HG02885 (cell line): ENCODE data around the gene TM2D3.
"Not testable (repeated sequence)": the region's sequence is repeated elsewhere in the genome, so short reads cannot be mapped to it uniquely, and the experiment has no call there.

Experiments used
- ATAC-seq: cut with Tn5 transposase; IDR thresholded peaks from one replicate; pipeline ENCODE4 v1.9.1; 2021; ENCODE audit warnings: mild to moderate bottlenecking; ENCODE audit not compliant: unreplicated experiment, poor library complexity

The TM2D3 gene

DNA sequence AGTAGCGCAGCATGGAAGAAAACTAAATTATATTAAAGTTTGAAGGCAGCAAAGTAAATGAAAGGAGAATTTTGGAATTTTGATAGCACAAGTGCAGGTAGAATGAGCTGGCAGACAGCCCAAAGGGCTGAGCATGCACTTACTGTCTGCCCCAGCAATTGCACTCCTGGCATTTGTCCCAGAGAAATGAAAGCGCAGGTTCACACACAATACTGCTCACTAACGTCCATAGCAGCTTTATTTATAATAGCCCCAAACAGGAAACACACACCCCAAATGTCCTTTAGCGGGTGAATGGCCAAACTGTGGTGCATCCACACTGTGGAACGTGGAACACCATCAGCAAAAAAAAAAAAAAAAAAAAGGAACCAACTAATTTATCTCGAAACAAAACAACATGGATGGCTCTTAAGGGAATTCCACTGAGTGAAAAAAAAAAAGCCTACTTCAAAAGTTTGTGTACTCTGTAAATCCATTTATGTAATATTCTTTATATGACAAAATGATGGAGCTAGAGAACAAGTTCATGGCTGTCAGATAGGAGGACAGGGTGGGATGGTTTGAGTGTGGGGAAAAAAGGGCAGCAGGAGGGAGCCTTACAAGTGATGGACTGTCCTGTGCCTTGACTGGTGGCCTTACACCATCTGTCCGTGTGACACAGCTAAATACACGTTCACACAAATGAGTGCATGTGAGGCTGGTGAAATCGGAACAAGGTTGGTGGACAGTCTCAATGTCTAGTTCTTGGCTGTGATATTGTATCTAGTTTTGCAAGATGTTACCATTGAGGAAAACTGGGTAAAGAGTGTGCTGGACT is 6.0 kb upstream of the TM2D3 start:
- ATAC-seq, result no peak

DNA sequence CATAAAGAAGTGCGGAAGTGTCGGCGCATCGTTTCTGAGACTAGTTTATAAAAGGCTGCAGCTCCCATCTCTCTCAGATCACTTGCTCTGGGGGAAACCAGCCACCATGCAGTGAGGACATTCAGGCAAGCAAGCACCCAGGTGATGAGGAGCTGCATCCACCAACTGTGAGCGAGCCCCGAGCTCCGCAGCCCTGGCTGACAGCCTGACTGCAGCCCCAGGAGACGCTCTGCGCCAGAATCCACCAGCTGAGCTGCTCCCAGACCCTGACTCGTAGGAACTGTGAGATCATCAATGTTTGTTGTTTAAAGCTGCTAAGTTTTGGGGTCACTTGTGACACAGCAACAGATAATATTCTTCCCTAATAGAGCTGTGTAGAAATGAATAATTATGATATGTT is 5.0 kb upstream of the TM2D3 start:
- ATAC-seq, result no peak

DNA sequence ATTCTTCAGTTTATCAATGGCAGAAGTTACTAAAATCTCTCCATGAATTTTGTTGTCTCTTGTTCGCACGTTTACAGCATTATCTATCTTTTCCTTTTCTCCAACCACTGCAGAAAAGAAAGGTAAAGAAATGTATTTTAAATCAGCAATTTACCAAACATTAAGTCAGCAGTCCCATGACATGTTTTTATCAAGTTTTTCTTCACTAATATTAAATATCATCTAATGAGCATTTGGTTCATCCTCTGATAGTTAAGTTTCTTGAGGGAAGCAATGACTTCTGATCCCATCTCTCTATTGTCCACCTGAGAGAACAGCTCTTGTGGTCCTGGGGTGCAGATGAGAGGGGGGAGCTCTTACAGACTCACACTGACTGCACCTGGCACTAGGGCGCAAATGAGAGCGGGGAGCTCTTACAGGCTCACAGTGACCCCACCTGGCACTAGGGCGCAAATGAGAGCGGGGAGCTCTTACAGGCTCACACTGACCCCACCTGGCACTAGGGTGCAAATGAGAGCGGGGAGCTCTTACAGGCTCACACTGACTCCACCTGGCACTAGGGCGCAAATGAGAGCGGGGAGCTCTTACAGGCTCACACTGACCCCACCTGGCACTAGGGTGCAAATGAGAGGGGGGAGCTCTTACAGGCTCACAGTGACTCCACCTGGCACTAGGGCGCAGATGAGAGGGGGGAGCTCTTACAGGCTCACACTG is 2.6 kb upstream of the TM2D3 start:
- not testable (repeated sequence) for ATAC-seq

DNA sequence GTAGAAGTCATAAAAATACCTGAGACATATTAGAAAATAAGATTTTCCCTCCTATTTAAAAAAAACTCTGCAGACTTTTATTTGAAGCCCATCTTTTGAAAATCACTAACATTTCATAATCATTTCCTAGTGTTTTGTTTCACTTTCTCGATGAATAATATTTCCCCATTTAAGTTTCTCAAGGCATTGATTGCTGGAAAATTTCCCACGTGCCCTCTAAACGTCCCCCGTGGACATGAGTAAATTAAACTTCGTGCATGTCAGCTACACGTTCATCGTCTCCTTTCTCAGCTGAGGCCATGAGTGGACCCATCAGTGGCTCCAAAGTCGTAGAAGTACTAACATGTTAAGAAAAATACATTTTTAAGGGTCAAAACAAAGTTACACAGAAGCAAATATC is 2.0 kb upstream of the TM2D3 start:
- no peak for ATAC-seq

DNA sequence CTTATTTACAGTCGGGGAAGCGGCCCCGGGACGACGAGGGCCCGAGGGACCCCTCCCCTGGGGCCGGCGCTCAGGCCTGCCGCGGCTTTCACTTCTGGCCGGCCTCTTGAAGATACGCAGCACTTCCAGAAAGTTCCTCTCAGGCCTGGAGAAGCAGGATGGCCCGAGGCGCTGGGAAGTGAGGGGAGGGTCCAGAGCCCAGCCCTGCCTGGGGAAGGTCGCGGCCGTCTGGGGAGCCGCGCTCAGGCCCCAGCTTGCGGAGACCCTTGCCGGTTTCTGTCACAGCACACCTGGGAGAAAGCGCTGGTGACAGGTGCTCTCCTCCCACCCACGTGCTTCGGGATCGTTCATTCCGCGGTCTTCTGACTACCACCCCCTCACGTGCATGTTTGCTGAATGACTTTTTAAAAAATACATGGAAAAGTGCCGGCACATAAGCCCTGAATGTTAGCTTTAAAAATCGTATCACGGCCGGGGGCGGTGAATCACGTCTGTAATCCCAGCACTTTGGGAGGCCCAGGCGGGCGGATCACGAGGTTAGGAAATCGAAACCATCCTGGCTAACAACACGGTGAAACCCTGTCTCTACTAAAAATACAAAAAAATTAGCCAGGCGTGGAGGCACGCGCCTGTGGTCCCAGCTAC is 727 bp upstream of the TM2D3 start:
- ATAC-seq, result no peak

DNA sequence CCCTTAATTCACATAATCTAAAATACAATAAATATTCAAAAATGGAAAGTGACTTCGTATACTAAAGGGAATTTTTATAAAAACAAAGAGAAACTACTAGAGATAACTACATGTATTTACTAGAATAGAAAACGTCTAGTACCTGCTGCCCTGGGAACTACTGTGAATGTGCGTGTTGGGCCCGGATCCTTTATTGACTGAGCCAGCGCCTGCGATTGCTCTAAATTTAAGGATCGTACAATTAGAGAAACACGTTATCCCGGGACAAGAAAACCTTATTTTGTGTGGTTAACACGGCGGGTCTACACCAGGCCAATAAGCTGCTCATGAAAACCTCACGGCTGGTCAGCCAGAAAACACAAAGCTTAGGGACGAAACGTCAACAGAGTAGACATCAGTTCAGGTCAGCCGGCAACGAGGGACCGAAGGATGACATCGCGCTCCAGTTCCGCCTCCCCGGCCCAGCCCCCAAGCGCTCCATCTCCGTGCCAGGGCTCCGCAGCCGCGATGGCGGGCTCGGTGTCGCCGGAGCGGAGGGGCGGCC is 555 bp downstream of the TM2D3 start:
- ATAC-seq, result peak; percentile 56

DNA sequence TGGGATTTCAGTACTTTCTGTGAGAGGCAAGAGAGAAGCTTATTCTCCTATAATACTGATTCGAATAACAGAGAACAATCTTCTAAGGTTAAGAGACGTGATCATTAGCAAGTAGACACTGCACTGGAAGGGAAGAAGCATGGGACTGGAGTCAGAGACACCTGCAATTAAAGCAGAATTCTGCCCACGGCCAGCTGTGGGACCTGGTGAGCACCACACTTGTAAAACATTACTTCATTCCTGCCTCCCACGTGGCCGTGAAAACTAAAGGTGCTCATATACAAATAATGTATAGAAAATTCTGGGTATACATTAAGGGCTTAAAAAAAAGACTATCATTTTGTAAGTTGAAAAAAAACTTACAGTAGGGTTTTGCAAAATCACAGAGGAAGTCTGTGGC is 2.0 kb downstream of the TM2D3 start:
- ATAC-seq, result no peak

DNA sequence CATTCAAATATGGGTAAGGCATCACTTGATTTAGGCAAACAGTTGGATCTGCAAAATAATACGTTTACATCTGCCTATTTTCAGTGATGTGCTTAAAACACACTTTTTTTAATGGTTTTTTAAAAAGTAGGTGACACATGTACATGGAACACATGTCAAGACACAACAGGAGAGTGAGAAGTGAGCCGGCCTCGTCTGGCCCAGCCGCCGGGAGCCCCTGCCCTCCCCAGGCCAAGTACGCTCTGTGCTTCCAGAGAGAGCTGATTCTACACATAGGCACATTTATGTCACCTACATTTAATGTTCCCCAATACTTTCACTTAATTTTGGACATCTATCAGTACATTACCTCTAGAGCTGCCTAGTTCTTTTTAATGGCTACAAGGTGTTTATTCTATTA is 3.8 kb downstream of the TM2D3 start:
- ATAC-seq, result no peak

DNA sequence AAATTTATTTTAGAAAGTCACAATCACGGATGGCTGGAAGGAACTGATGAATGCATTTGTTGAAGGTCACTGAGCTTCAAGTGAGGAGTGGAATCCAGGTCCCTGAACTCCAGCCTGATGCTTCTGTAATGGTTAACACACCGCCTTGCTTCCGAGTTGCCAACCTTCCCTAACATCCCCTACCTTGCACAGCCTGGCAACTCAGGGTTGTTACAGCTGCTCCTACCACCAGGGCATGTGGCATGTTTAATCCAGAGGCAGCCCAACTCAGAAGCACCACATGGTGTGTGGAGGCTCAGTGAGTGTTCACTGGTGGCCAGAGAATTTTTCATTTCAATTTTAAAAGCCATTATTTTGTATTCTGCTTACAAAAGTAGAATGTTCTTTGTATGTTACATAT is 4.9 kb downstream of the TM2D3 start:
- ATAC-seq, result no peak

DNA sequence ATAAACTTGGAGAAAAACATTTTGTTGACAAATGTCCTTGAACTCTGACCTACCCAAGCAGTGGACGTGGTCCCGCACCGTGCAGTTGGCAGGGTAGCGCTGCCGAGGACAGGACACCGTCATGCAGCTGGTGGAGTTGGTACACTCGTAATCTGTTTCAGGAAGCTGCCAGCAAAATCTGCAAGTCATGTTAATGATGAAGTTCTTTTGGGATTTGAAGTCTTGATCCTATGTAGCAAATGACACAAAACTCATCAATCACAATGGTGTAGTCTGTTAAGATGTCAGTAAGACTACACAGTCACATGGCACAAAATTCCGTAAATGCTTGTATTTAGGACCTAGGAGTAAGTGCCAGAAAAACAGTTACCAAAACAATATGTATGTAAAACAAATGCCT is 5.5 kb downstream of the TM2D3 start:
- ATAC-seq, result no peak

DNA sequence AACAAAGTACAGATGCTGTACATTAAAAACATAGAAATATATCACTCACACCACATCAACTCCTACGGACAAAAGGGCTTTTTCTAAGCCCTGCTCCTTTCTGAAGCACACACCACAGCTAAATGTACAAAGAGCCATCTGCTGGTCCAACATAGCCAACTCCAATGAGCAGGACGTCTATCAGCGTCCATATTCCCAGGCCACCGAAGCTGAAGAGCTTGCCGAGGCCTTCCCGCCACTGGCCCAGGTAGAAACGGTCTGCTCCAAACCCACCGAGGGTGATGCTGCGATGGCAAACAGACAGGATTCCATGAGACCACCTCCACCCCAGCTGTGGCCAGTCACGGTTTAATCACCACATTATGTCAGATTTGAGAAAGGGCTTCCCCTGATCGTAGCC is 9.8 kb downstream of the TM2D3 start:
- ATAC-seq, result no peak

DNA sequence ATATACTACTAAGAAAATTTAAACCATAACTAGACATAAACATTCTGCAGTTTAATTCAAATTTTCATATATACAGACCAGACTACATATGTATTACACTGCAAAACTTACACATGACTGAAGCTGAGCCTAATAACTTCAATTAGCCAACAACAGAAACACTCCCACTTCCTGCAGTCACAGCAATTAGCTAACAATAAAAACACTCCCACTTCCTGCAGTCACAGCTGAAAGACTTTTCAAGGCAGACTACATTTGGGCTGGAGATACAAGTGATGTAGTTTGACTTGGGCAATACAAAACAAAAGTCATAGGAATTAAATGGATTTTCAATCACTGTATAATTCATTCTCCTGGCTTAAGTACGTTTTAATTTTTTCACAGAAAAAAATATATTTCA is 10.3 kb downstream of the TM2D3 start:
- ATAC-seq, result no peak

DNA sequence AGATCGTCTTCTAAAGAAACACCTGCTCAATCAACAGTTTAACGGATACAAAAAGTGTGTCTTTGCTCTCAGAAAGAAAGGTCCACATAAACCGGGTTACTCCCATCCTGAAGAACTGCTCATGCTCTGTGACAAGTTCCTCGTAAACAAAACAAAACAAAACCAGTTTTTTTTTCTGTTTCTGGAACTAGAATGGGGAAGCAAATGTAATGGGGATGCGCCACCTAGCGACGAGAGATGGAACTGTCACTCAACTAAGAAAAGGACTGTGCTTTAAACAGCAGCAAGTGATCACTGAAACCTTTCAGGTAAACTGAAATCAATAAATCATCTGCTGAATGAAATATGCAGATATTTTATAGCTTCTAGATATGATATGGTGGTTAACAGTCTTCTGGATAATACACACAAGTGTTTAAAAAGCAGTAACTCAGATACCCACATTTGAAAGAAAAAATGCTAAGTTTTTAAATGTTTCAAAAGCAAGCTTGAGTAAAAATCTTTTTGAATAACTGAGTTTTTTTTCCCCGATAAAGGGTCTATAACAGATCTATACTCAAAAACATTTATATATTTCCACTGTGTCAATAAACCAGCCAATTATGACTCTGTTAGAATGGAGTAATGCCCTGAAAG is 10.9 kb downstream of the TM2D3 start:
- peak; percentile 73 for ATAC-seq

DNA sequence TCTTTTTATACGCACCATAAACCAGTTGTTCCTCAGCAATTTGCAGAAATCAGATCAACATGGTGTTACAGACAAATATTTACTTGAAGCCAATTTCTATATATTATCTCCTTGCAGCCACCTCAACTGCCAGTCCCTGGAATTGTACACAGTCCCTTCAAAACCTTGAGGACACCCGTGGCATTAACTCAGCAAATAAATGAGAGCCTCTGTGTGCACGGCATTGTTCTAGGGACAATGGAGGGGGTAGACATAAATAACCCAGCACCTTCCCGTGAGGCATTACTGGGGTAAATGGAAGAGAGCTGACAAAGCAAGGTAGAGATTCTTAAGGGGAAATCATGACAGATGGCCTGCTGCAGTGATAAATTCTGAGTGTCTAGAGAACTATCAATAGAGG is 12.5 kb downstream of the TM2D3 start:
- no peak for ATAC-seq

DNA sequence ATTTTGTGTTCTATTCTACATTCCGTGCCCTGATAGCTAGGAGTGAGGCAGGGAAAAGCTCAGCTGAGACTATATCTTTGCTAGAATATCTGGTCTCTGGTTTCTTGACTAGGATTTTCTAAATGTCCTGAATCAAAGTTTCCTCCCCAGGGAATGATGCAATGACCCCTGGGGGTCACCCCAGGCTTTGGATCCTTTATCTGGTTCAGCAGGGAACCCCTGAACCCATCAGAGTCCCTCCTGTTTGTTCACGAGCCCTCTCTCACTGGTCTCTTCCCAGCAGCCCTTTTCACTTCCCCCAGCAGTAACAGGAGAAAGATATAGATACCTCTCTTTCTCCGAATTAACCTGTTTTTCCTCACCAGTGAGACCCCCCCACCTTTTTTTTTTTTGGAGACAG is 14.3 kb downstream of the TM2D3 start:
- no peak for ATAC-seq

DNA sequence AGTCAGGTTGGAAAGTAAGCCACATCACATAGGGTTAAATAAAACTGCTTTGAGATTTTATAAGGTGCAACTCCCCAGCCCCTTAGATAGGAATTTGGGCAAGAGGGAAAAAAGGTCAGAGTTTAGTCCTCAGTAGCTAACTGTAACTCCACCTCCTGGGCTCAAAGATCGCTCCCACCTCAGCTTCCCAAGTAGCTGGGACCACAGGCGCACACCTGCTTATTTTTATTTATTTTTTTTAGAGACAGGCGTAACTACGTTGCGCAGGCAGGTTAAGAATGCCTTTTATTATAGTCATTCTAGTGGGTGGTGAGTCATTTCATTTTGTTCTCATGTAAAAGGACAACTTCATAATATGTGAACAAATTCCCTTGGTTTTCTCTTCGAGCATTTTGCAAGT is 14.7 kb downstream of the TM2D3 start:
- ATAC-seq, result no peak

DNA sequence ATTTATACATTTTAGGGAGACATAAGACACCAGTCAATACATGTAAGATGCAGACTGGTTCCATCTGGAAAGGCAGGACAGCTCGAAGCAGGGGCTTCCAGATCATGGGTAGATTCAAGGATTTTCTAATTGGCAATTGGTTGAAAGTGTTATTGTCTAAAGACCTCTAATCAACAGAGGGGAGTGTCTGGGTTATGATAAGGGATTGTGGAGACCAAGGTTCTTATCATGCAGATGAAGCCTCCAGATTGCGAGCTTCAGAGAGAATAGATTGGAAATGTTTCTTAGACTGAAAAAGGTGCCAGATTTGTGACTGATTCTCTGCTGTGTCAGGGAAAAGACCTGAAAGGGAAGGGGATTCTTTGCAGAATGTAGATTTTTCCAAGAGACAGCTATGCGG is 15.1 kb downstream of the TM2D3 start:
- no peak for ATAC-seq

DNA sequence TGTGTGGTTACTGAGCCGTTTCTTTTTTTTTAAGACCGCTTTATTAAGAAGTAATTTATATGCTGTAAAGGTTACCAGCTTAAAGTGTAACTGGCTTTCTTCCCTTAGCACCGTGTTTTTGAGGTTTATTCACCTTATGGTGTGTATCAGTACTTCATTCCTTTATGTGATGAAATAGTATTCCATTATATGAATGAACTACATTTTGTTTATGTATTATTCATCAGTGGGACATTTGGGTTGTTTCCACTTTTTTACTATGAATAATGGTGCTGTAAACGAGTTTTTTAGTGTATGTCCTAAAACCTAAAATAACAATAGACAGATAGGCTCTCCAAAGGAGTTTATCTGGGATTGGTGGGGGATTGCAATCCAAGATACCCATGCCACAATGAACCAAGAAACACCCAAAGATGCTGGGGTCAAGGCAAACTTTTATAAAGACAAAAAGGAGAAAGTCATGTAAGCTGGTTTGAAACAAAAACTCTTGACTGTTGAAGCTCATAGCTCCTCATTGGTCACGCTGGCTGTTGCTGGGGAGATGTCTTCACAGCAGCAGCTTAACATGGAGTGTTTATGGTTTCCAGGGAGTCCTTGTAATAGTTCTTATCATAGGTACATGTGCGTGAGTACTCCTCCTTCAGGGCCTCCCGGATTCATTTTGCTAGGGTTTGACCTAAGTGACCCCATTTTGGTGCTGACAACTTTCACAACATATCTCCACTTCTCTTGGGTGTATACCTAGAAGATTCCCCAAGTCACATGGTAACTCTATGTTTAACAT is 16.0 kb downstream of the TM2D3 start:
- no peak for ATAC-seq

DNA sequence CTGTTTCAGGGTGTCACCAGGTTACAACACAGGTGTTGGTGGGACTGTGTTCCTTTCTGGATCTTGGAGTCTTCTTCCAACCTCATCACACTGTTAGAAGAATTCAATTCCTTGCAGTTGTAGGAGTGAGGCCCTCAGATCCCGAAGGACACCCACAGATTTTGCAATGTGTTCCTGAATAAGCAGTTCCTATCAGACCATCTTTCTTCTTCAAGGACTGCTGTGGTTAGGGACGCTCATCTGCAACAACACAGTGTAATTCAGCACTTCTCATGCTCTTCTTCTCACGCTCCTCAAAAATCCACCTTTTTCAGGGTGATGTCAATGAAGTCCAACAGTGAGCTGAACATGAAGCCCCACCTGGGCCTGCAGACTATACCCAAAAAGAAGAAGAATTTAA is 18.8 kb downstream of the TM2D3 start:
- ATAC-seq, result no peak

DNA sequence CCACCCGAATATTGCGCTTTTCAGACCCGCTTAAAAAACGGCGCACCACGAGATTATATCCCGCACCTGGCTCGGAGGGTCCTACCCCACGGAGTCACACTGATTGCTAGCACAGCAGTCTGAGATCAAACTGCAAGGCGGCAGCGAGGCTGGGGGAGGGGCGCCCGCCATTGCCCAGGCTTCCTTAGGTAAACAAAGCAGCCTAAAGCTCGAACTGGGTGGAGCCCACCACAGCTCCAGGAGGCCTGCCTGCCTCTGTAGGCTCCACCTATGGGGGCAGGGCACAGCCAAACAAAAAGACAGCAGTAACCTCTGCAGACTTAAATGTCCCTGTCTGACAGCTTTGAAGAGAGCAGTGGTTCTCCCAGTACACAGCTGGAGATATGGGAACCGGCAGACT is 25.5 kb downstream of the TM2D3 start:
- not testable (repeated sequence) for ATAC-seq
